Mononuclear cell (primary cell): ENCODE measurements around the gene ORAI2. TPM values are rescaled to one million over a fixed set of nuclear protein-coding genes. Genes with fewer than 3 reads are reported as not detected.
A peak's percentile ranks its signal among the peaks of the same experiment; 100 is the strongest.
"Not testable (repeated sequence)": the region's sequence is repeated elsewhere in the genome, so short reads cannot be mapped to it uniquely, and the experiment has no call there.

ENCODE experiments used
- H3K27me3 ChIP-seq: 2 replicates; pipeline ENCODE4 v1.6.0; 2011; ENCODE audit warnings: low read length, control low read depth; ENCODE audit not compliant: insufficient read depth
- H3K4me1 ChIP-seq: 2 replicates; pipeline ENCODE4 v1.5.1; 2011; ENCODE audit warnings: mild to moderate bottlenecking, low read length, control low read depth; ENCODE audit not compliant: insufficient read depth
- H3K4me3 ChIP-seq: 2 replicates; pipeline ENCODE4 v1.5.1; 2011; ENCODE audit warnings: mild to moderate bottlenecking, low read length, moderate library complexity
- H3K9me3 ChIP-seq: 2 replicates; pipeline ENCODE4 v1.5.1; 2011; ENCODE audit warnings: low read depth, mild to moderate bottlenecking, control low read depth, low read length
- total RNA-seq: library from RNA; depleted of rRNA; stranded (reverse); fragments of >200 nt; gene quantifications from one replicate; pipeline ENCODE4 v1.2.3, GENCODE V29; 2012

Gene ORAI2
- total RNA-seq, 1 donor = 33.7 TPM

DNA sequence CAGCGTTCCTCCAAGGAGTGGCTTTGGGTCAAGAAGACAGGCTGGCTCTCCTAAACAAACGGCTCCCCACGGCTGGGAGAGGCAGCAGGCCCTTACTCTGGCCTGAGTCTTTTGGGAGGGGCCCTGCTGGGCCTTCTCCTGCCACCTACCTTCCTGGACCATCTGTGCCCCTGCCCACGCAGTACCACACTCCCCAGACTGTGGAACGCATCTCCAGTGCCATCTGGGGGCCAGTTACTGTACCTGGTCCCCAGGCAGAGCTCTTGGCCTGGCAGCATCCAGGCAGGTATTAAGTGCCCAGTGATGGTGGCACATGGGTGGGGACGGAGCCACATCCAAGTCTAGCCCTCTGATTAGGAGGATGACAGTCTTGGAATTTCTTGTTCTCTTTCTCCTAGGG, 16.9 kb downstream of the ORAI2 start:
- no peaks in the 10 kb centered on the region for H3K4me1 ChIP-seq
- no peaks in the 10 kb centered on the region for H3K9me3 ChIP-seq
- H3K4me3 ChIP-seq = no peak overlapping the region
- H3K27me3 ChIP-seq = no peaks in the 10 kb centered on the region

DNA sequence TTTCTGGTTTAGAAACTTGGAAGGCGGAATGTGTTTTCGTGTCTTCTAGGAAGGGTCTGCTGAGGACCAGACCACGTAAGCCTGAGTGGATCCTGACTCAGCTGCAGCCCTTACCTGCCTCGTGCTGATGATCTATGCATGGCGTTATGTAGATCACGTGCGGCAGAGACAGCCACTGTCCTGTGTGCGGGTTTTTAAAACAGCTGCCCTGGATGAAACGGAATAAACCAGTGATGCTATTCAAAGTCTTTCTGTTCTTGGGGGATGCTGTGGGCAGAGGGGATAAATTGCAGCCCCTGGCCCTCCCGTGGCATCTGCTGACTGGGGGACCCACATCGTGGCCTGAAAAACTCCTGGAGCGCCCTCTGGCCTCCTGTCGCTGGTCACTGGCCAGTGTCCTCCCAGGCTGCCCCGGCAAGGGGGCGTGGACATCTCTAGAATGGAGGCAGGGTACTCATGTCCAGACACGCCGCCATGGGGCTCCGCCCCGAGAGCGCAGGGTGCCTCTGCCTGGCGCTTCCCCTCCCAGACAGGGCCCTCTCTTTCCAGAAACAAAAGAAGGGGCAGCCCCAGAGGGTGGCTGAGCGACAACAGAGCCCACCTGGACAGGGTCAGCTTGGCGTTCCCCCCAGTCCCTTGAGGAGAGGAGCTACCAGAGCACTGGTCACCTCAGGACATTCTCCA, 18.1 kb downstream of the ORAI2 start:
- H3K4me3 ChIP-seq = no peak overlapping the region
- no peaks in the 10 kb centered on the region for H3K9me3 ChIP-seq
- H3K27me3 ChIP-seq = no peaks in the 10 kb centered on the region
- H3K4me1 ChIP-seq = no peaks in the 10 kb centered on the region

GRCh38 chr7:102452451-102452850, 19.1 kb downstream of the ORAI2 start:
- Histone ChIP-seq H3K27me3 (no peaks in the 10 kb centered on the region), H3K4me3 (no peak overlapping the region), H3K9me3 (no peaks in the 10 kb centered on the region)

GRCh38 chr7:102453319-102453718, 19.9 kb downstream of the ORAI2 start:
- H3K27me3 ChIP-seq = no peaks in the 10 kb centered on the region
- H3K9me3 ChIP-seq = no peaks in the 10 kb centered on the region
- H3K4me1 ChIP-seq = no peaks in the 10 kb centered on the region
- no peak overlapping the region for H3K4me3 ChIP-seq

More at GRCh38 chr7:102452451-102452850, 19.1 kb downstream of the ORAI2 start:
- no peaks in the 10 kb centered on the region for H3K4me1 ChIP-seq

DNA sequence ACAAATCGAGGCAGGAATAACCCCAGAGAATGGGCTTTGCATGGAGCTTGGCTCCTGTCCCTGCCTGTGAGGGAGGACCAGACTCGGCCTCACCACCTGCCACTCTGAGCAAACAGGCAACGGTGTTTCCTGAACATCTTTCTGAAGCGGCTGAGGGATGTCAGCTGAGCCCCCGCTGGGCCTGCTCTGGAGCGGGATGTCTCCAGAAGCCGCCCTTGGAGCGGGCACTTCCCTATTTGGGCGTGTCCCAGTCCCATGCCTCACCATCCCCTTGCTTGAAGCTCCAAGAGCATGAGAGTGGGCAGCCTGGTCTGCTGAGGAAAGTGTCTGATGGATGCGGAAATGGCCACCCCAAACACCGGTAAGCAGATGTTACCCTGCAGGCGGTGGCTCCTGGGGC, 21.1 kb downstream of the ORAI2 start:
- no peak overlapping the region for H3K4me3 ChIP-seq
- H3K9me3 ChIP-seq = no peaks in the 10 kb centered on the region
- H3K4me1 ChIP-seq = no peaks in the 10 kb centered on the region
- H3K27me3 ChIP-seq = no peaks in the 10 kb centered on the region

DNA sequence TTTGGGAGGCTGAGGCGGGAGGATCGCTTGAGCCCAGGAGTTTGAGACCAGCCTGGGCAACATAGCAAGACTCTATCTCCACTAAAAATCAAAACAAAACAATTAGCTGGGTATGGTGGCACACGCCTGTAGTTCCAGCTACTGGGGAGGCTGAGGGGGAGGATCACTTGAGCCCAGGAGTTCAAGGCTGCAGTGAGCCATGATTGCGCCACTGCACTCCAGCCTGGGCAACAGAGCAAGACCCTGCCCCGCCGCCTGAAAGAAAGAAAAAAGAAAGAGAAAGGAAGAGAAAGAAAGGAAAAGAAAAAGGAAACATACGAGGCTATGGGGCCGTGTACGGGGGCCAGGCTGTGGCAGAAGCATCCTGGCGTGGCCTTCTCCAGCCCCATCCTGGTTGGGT, 21.6 kb downstream of the ORAI2 start:
- not testable (repeated sequence) for H3K9me3 ChIP-seq, H3K27me3 ChIP-seq, H3K4me3 ChIP-seq, H3K4me1 ChIP-seq

- Histone ChIP-seq H3K27me3 (no peaks in the 10 kb centered on the region), H3K4me1 (no peaks in the 10 kb centered on the region), H3K4me3 (no peak overlapping the region), H3K9me3 (no peaks in the 10 kb centered on the region)
These were observed 22.2 kb downstream of the ORAI2 start for GRCh38 chr7:102455596-102455995.

DNA sequence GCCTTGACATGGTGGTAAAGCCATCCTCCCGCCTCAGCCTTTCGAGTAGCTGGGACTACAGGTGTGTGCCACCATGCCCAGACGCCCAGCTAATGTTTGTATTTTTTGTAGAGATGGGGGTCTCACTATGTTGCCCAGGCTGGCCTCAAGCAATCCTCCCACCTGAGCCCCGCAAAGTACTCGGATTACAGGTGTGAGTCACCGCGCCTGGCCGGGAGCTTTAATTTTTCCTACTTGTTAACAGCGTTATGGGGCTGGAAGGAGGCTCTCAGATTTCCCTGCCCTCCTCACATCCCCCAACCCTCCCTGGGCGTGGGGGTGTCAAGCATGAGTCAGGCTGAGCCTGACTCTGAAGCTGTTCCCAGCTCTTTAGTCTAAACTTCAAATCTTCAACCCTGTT, 23.0 kb downstream of the ORAI2 start:
- Histone ChIP-seq H3K4me3 (no peak overlapping the region), H3K9me3 (no peaks in the 10 kb centered on the region), H3K4me1 (no peaks in the 10 kb centered on the region), H3K27me3 (no peaks in the 10 kb centered on the region)

- H3K4me1 ChIP-seq = no peaks in the 10 kb centered on the region
- H3K4me3 ChIP-seq = no peak overlapping the region
- H3K27me3 ChIP-seq = no peaks in the 10 kb centered on the region
- no peaks in the 10 kb centered on the region for H3K9me3 ChIP-seq
These were observed 24.1 kb downstream of the ORAI2 start for GRCh38 chr7:102457352-102457924.

GRCh38 chr7:102459221-102459844, 26.0 kb downstream of the ORAI2 start:
- H3K9me3 ChIP-seq = no peaks in the 10 kb centered on the region
- H3K4me3 ChIP-seq = no peak overlapping the region
- H3K4me1 ChIP-seq = peaks cover 10% of the 10 kb centered on the region
- H3K27me3 ChIP-seq = no peaks in the 10 kb centered on the region

DNA sequence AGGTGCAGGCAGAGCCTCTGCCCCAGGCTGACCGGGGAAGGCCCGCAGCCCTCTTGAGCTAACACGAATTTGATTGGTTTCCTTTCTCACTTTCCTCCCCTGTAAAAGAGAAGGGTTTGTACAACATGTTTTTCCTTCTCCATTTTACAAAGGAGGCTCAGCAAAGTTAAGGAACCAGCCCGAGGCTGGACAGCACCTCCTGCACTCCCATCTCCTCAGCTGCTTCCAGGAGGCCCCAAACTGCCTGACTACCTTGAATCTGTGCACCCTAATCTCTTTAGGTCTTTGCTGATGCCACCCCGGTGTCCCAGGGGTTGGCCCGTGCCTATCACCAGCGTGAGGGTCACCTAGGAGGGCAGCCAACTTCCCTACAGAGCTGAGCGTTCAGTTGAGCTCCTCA, 27.1 kb downstream of the ORAI2 start:
- H3K4me3 ChIP-seq = no peak overlapping the region
- peaks cover 15% of the 10 kb centered on the region for H3K4me1 ChIP-seq
- H3K9me3 ChIP-seq = no peaks in the 10 kb centered on the region
- H3K27me3 ChIP-seq = no peaks in the 10 kb centered on the region

- peaks cover 25% of the 10 kb centered on the region for H3K4me1 ChIP-seq
- no peaks in the 10 kb centered on the region for H3K27me3 ChIP-seq
- no peaks in the 10 kb centered on the region for H3K9me3 ChIP-seq
- H3K4me3 ChIP-seq = peak overlapping the region; percentile 77
These were observed 30.6 kb downstream of the ORAI2 start for GRCh38 chr7:102463841-102464576.

DNA sequence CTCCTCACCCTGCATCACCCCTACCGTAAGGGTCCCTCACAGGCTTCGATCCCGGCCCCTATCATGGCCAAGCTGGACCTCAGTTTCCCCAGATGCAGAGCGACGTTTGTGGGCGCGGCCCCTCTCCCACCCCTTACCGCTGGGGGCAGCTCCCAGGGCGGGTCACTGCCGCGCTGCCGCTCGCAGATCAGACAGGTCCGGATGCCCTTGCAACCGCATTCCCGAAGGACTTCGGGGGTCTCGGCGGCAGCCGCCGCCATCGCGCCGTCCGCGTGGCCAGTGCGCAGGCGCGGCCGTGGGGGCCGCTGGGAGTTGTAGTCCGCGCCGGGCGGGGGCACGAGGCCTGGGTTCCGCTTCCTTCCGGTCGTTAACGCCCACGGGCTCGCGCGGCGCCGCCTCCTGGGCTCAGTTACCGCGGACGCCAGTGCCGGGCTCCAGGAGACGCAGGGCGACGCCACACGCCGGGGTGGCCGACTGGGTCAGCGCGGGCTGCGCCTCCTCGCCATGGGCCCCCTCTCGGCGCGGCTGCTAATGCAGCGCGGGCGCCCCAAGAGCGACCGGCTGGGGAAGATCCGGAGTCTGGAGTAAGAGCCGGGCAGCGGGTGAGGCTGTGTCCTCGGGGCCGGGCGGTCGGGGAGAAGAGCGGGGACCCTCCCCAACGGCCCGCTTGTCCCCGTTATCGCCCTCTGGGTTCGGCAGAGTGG, 31.4 kb downstream of the ORAI2 start, which contains the start of the genes ALKBH4 and LRWD1:
Gene ALKBH4 (minus strand): TSS at position 287 of the 704 bp plus-strand sequence. CDS start 27 bp downstream, at position 260.
Gene LRWD1 (plus strand): TSS at position 408 of the 704 bp plus-strand sequence. CDS start 97 bp downstream, at position 505.
- no peaks in the 10 kb centered on the region for H3K27me3 ChIP-seq
- peaks cover 25% of the 10 kb centered on the region for H3K4me1 ChIP-seq
- peak within 1 kb of the TSS; percentile 77 for H3K4me3 ChIP-seq
- H3K9me3 ChIP-seq = no peaks in the 10 kb centered on the region

DNA sequence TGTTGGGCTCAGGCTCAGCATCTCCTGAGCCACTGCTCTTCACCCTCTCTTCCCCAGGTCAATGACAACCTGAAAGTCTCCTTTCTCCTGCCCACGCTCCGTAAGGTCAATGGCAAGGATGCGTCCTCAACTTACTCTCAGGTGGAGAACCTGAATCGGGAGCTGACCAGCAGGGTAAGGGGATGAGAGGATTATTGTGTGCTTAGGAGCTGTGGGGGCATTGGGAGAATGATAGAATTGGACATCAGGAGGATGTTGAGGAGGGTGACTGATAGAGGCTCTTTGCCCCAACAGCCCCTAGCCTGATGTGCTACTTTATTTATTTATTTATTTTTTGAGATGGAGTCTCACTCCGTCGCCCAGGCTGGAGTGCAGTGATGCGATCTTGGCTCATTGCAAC, 32.7 kb downstream of the ORAI2 start:
- Histone ChIP-seq H3K27me3 (no peaks in the 10 kb centered on the region), H3K4me3 (no peak overlapping the region), H3K4me1 (peaks cover 25% of the 10 kb centered on the region)

More for the DNA sequence above, 32.7 kb downstream of the ORAI2 start:
- no peaks in the 10 kb centered on the region for H3K9me3 ChIP-seq
